MCF 10A (cell line): ENCODE data around the gene OR51I2. TPM values are rescaled to one million over a fixed set of nuclear protein-coding genes. Genes with fewer than 3 reads are reported as not detected.

Experiments
- BruUV-seq: library from RNA; stranded (reverse); fragments of 400-500 nt; replicated peaks from 2 replicates; lab custom pipeline; 2021; lab: Mats Ljungman, UMichigan
- CTCF ChIA-PET: fragments of 300-600 bp; sonication (Branson Sonifier 250); formaldehyde crosslinking; extraction: SDS; loops from one replicate; lab custom pipeline; 2021; ENCODE audit warnings: antibody characterized with exemption, inconsistent platforms; lab: Yijun Ruan, JAX
- POLR2A ChIA-PET: fragments of 300-600, 350-650 bp; sonication (Branson Sonifier 250); formaldehyde crosslinking; extraction: SDS; loops from one replicate; lab custom pipeline; 2020; ENCODE audit warnings: antibody characterized with exemption, inconsistent platforms; lab: Yijun Ruan, JAX
- DNase-seq: peaks from one replicate; pipeline ENCODE4 v3.0.0-alpha.2; 2018; ENCODE audit not compliant: unreplicated experiment
- H3K27ac Mint-ChIP-seq: one replicate; pipeline ENCODE4 v1.8.0; 2022; ENCODE audit warnings: mild to moderate bottlenecking, low read depth, mixed read lengths; ENCODE audit not compliant: unreplicated experiment
- H3K27me3 Mint-ChIP-seq: one replicate; pipeline ENCODE4 v1.8.0; 2022; ENCODE audit warnings: mixed read lengths; ENCODE audit not compliant: insufficient read depth, unreplicated experiment
- H3K36me3 Mint-ChIP-seq: one replicate; pipeline ENCODE4 v1.8.0; 2022; ENCODE audit warnings: mild to moderate bottlenecking, moderate library complexity, mixed read lengths; ENCODE audit not compliant: insufficient read depth, unreplicated experiment
- H3K4me1 Mint-ChIP-seq: one replicate; pipeline ENCODE4 v1.8.0; 2022; ENCODE audit warnings: mixed read lengths; ENCODE audit not compliant: insufficient read depth, unreplicated experiment
- H3K4me3 Mint-ChIP-seq: one replicate; pipeline ENCODE4 v1.8.0; 2022; ENCODE audit warnings: mild to moderate bottlenecking, moderate library complexity, mixed read lengths; ENCODE audit not compliant: unreplicated experiment
- H3K9me3 Mint-ChIP-seq: one replicate; pipeline ENCODE4 v1.8.0; 2022; ENCODE audit warnings: mixed read lengths; ENCODE audit not compliant: unreplicated experiment
- CTCF ChIP-seq: fragments of 200-600 bp; IDR thresholded peaks from one replicate; pipeline ENCODE4 v1.8.0; 2022; ENCODE audit warnings: antibody characterized with exemption, mild to moderate bottlenecking; ENCODE audit not compliant: unreplicated experiment
- intact Hi-C: fragments of 100-400 bp; cut with micrococcal nuclease; formaldehyde crosslinking; loops from 2 replicates; pipeline ENCODE4 v1.14.1; 2022
- total RNA-seq: library from RNA; stranded (reverse); gene quantifications from 2 replicates; pipeline ENCODE4 v1.2.3, GENCODE V29; 2022

Gene OR51I2
- total RNA-seq, 1 experiment from 2014 or later, result not detected

- no peaks in the 10 kb centered on the region for H3K4me1 Mint-ChIP-seq
- H3K36me3 Mint-ChIP-seq, result no peaks in the 10 kb centered on the region
- H3K27me3 Mint-ChIP-seq, result no peaks in the 10 kb centered on the region
- intact Hi-C loops, result no loop called here
- H3K4me3 Mint-ChIP-seq, result no peak overlapping the region
- no TSS peak for BruUV-seq
- ChIA-PET POLR2A (no interaction called here), CTCF (interaction anchor here (0.6 kb wide), 1 partner anchor 734 kb away, joined by 3 read pairs; no protein-coding TSS in a partner anchor)
- TF ChIP-seq CTCF, result no peak
- H3K27ac Mint-ChIP-seq, result no peak overlapping the region
- no peaks in the 10 kb centered on the region for H3K9me3 Mint-ChIP-seq
- DNase-seq, result no peak
Measured at GRCh38 chr11:5460983-5461621, 12.0 kb downstream of the OR51I2 start.

GRCh38 chr11:5467527-5467926 is 18.4 kb downstream of the OR51I2 start:
- ChIA-PET POLR2A (interaction anchor here (0.6 kb wide), 1 partner anchor 67 kb away, joined by 3 read pairs; no protein-coding TSS in a partner anchor), CTCF (interaction anchor here (0.6 to 1.9 kb wide), 4 partner anchors 9 to 73 kb away, joined by 3 to 12 read pairs (median 3); no protein-coding TSS in a partner anchor)
- no peaks in the 10 kb centered on the region for H3K9me3 Mint-ChIP-seq
- no peak for DNase-seq
- no peak overlapping the region for H3K27ac Mint-ChIP-seq
- no peaks in the 10 kb centered on the region for H3K4me1 Mint-ChIP-seq
- H3K27me3 Mint-ChIP-seq, result peaks cover 54% of the 10 kb centered on the region
- no peak for TF ChIP-seq CTCF
- intact Hi-C loops, result no loop called here
- no TSS peak for BruUV-seq
- H3K36me3 Mint-ChIP-seq, result no peaks in the 10 kb centered on the region
- no peak overlapping the region for H3K4me3 Mint-ChIP-seq

GRCh38 chr11:5473921-5474320 is 24.8 kb downstream of the OR51I2 start:
- H3K9me3 Mint-ChIP-seq, result no peaks in the 10 kb centered on the region
- no peaks in the 10 kb centered on the region for H3K36me3 Mint-ChIP-seq
- no TSS peak for BruUV-seq
- ChIA-PET CTCF (no interaction called here), POLR2A (no interaction called here)
- no peak overlapping the region for H3K4me3 Mint-ChIP-seq
- no peak for DNase-seq
- no peak for TF ChIP-seq CTCF
- H3K27ac Mint-ChIP-seq, result no peak overlapping the region
- no peaks in the 10 kb centered on the region for H3K4me1 Mint-ChIP-seq
- H3K27me3 Mint-ChIP-seq, result peaks cover 65% of the 10 kb centered on the region
- intact Hi-C loops, result no loop called here

GRCh38 chr11:5476186-5476819 is 27.2 kb downstream of the OR51I2 start:
- Mint-ChIP-seq H3K9me3 (no peaks in the 10 kb centered on the region), H3K27ac (no peak overlapping the region), H3K4me3 (no peak overlapping the region), H3K4me1 (no peaks in the 10 kb centered on the region), H3K36me3 (no peaks in the 10 kb centered on the region), H3K27me3 (peaks cover 43% of the 10 kb centered on the region)
- DNase-seq, result peak; percentile 64
- BruUV-seq, result no TSS peak
- CTCF ChIA-PET, result interaction anchor here (0.7 to 2.8 kb wide), 36 partner anchors 9 to 887 kb away, joined by 3 to 12 read pairs (median 4); partner anchors contain the start of genes OR51I2, OR52H1, OR52N2 and TRIM22
- intact Hi-C loops, result loop anchor here (1.0 kb wide), 4 partner anchors 77 to 415 kb away; partner anchors contain the start of gene OR52N2
- TF ChIP-seq CTCF, result peak; percentile 74
- POLR2A ChIA-PET, result interaction anchor here (1.0 kb wide), 1 partner anchor 209 kb away, joined by 3 read pairs; the partner anchor contains the start of gene TRIM5
